GM18870 (cell line): Measurements from ENCODE around the gene GLMN.
A peak's percentile ranks its signal among the peaks of the same experiment; 100 is the strongest.

Source experiments
- ATAC-seq: cut with Tn5 transposase; IDR thresholded peaks from one replicate; pipeline ENCODE4 v1.9.1; 2021; ENCODE audit warnings: moderate library complexity; ENCODE audit not compliant: unreplicated experiment

GLMN gene

DNA sequence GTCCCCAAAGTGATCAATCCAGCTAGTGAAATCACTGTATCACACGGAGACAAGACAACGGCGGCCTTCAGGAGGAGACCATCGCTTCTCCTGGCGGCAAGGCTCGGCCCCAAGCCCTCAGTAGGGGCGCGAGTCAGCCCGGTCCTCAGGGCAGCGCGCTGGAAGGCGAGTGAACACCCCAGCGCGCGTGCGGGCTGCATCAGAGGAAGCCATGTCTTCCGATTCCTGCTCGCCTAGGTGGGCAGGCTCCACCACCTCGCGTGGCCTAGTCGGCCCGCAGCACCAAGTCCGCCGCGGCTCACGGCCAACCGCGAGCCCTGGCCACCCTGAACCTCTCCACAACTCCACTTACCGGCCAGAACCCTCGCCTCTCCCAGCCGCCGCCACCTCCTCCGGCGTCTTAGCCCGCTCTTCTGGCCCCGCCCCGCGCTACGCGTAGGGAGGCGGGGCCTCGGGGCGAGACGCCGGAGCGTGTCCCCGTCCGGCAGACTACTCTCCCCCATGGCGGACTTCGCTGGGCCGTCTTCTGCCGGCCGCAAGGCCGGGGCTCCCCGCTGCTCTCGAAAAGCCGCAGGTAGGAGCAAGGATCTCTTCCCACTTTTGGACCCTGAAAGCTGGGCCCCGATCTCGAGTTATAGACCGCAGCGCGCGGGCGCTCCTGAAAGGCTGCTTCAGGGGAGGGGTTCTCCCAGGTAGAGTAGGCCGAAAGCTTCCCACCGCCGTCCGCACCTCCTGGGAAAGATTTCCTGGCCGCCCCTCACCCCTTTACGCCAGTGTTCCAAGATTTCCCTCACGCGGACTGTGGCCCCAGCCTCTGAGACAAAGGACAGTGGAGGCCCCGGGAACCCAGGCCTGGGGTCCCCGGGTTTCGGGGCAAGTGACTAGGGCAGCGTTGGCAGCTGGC is at the start of gene GLMN, which contains the start of gene RPAP2:
Gene GLMN, minus strand, starts transcription at position 415 of the 904 bp plus-strand sequence. CDS start 988 bp downstream, outside the sequence.
Gene RPAP2, plus strand, starts transcription at position 487 of the 904 bp plus-strand sequence. Its CDS starts 15 bp downstream, at position 502.
- ATAC-seq, result peak; percentile 89

DNA sequence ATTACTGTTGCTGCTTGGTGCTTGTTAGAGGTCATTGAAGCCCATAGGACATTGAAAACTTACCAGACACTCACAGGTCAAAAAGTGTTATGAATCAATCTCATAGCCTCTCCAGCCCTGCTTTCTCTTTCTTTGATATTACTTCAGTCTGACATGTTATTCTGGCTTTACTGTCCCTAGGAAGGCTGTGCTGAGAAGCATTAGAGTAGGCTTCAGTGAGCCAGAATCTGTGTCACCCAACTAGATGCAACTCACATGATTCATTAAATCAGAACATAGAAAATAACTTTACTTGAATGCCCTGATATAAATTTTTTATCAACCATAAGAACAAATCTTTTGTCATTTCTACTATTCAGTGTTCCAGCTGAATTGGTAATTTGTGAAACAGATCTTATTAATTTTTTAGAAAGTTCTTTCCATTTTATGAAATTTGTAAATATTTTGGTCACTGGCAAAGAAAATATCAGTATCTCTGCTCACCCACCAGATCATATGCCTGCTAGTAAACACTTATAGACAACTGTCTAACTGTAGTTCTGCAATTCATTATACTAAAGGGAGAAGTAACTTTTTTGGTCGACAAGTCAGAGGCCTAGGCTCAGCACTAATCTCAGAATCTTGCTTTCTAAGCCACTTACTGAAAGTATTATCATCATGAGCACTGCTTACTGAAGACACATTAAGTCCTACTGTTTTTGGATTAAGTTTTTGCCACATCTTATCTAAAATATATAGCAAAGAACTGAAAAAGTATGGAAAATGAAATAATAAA is 48.3 kb upstream of the GLMN start:
- no peak for ATAC-seq

- ATAC-seq, result no peak
These were observed 44.3 kb upstream of the GLMN start for GRCh38 chr1:92343061-92343460.

- no peak for ATAC-seq
These were observed 43.6 kb upstream of the GLMN start for GRCh38 chr1:92342401-92342800.

DNA sequence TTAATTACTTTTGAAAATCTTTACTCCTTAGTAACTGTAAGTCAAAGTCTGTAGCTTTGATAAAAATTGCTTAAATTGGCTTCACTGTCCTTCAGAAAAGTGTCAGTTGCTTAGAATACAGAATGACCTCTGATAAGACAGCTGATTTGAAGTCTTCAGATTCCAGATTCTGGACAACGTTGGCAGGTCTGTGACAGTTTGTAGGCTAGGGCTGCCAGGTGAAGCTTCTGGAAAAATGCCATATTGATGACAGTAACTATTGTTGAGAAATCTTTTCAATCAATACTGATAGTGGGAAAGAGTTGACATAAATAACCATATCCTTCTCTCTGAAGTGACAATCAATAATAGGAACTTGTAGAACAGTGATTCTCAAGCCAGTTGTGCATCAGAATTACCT is 41.4 kb upstream of the GLMN start:
- no peak for ATAC-seq

DNA sequence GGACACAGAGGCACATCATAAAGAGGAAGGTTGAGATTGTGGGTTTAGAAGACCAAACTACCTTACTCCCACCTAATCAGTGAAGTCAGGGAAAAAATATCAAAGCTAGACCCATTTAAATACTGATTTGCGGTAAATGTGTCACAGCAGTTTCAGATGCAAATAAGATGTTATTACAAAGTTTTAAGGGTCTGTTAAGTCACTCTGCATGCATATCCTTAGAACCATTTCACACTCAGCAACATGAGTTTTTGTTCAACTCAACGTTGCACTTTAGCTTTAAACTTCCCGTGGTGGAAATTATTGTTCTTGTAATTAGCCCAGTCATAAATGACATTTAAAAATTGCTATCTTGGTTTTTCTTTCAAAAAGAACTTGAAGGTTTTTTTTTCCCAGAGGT is 34.9 kb upstream of the GLMN start:
- no peak for ATAC-seq

GRCh38 chr1:92329347-92330129 is 30.8 kb upstream of the GLMN start:
- ATAC-seq, result no peak

- no peak for ATAC-seq
These were observed 29.0 kb upstream of the GLMN start for GRCh38 chr1:92327794-92328193.

- ATAC-seq, result no peak
These were observed 27.9 kb upstream of the GLMN start for GRCh38 chr1:92326681-92327080.

DNA sequence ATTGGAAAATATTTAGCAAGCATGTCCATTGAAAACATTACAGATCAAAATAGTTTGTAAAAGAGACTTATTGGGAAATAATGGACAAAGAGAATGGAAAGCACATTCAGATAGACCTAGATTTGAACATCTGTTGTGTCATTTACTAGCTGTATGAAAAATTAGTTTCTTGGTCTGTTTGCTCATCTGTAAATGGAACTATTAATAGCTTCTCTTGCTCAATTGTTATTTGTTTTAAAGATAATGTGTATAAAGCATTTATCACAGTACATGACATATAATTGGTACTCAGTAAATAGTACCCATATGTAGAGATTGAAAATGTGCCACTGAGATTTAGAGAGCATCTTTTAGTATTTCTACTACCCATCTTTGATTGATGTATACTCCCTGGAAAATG is 26.0 kb upstream of the GLMN start:
- no peak for ATAC-seq

DNA sequence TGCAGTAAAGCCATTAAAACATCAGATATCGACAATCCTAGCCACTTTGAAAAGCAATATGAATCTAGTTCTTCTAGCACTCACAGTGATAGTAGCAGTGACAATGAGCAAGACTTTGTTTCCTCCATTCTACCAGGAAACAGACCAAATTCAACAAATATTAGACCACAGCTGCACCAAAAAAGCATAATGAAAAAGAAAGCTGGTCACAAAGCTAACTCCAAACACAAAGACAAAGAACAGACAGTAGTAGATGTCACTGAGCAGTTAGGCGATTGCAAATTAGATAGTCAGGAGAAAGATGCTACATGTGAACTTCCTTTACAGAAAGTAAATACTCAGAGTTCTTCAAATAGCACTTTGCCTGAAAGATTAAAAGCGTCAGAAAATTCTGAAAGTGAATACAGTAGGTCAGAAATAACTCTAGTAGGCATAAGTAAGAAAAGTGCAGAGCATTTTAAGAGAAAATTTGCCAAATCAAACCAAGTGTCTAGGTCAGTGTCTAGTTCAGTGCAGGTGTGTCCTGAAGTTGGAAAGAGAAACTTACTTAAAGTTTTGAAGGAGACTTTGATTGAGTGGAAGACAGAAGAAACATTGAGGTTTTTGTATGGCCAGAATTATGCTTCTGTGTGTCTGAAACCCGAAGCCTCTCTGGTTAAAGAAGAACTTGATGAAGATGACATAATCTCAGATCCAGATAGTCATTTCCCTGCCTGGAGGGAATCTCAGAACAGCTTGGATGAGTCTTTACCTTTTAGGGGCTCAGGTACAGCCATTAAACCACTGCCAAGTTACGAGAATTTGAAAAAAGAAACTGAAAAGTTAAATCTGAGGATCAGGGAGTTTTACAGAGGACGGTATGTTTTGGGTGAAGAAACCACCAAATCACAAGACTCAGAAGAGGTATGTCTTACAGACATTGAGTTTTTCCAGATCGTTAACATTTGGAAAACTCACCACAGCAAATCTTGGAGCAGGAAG is 25.0 kb upstream of the GLMN start:
- ATAC-seq, result no peak

GRCh38 chr1:92317836-92318493 is 19.2 kb upstream of the GLMN start:
- no peak for ATAC-seq

DNA sequence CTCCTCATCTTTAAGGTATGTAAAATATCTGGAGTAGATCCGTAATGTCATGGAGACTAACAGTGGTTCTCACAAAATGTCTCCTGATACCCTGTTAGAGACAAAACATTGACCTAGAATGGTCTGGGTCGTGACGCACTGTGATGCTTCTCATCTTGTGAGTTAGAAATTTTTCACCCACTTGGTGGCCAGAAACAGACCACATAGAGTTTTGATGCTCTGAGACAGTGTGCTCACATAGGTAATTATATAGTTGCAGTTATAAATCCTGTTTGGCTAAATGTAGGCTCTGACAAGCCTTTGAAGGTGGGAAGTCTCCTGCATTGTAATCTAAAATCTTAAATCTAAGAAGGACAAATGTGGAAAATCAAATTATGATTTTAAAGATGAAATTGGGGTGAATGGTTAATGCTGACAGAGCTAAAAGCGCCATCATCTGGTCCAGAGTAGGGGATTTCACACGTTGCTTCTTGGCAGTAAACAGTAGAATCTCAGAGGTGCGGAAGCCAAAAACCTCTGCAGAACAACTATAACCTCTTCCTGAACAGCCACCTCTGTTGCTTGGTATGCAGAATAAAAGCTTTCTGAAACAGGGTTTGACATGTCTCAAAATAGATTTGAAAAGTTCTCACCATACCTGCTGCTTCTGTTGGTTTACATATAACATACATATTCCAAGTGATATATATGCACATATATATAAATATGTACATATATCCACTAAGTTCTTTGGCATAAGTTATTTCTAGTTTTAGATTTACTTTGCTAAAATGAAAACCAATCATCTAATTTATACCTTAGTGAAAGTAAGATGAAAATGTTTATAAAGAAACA is 17.2 kb upstream of the GLMN start:
- ATAC-seq, result no peak

- no peak for ATAC-seq
These were observed 15.2 kb upstream of the GLMN start for GRCh38 chr1:92314024-92314423.

- ATAC-seq, result no peak
These were observed 11.4 kb upstream of the GLMN start for GRCh38 chr1:92310185-92310597.

DNA sequence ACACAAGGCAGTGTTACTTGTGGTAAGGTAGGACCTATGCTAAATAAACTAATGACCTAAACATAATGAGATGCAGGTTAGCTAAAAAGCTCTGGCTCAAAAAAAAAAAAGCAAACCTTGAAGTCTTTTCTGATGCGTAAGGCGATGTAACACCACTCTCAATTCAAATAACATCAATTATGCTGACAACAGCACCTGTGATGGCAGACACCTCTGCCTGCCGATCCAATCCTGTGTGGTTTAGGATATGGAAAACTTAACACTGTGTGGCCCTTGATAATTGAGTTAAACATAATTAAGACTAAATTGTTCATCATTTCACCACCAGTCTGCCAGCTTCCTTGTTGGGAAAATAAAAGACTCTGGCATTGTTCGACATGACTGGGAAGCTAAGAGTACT is 9.2 kb upstream of the GLMN start:
- no peak for ATAC-seq

DNA sequence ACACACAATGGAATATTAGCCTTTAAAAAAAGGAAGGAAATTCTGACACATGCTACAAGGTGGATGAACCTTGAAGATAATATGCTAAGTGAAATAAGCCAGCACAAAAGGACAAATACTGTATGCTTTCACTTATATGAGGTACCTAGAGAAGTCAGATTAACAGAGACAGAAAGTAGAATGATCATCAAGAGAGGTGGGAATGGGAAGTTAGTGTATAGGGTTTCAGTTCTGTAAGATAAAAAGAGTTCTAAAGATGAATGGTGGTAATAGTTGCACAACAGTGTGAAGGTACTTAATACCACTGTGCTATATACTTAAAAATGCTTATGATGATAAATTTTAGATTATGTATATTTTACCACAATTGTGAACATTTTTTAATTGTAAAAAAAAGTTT is 7.2 kb upstream of the GLMN start:
- ATAC-seq, result no peak

DNA sequence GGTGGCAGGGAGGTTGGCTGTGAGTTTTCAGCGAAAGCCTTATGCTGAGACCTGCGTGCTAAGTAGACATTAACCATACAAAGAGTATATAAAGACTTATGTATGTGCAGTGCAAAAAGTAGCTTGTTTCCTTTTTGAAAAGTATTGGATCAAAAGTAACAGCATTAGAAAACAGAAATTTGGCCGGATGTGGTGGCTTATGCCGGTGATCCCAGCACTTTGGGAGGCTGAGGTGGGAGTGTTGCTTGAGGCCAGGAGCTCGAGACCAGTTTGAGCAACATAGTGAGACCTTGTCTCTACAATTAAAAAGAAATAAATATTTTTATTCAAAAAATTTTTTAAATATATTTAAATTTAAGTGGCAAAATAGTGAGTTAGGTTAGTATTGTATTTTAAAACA is 2.2 kb upstream of the GLMN start:
- ATAC-seq, result no peak
